ENCODE data around the gene FILIP1.

The FILIP1 gene

GRCh38 chr6:75378101-75378500, 115.5 kb downstream of the FILIP1 start:
- no peak overlapping the region for H3K4me3 ChIP-seq (replicated peaks in 1 of 2; ENCODE audit: low read depth in 2 of 2, low read length in 2 of 2)
- no peak for DNase-seq (ENCODE audit: low read depth in 2 of 2)
- TF ChIP-seq CTCF (IDR thresholded peaks at IDR 0.05; ENCODE audit: low read depth, low read length): no peak

- TF ChIP-seq CTCF (IDR thresholded peaks at IDR 0.05; ENCODE audit: low read depth, low read length): no peak
- no peak overlapping the region for H3K4me3 ChIP-seq (replicated peaks in 1 of 2; ENCODE audit: low read depth in 2 of 2, low read length in 2 of 2)
- no peak for DNase-seq (ENCODE audit: low read depth in 2 of 2)
These were observed 116.2 kb downstream of the FILIP1 start for GRCh38 chr6:75377386-75377785.

GRCh38 chr6:75376347-75377024, 117.1 kb downstream of the FILIP1 start:
- DNase-seq (ENCODE audit: low read depth in 2 of 2): peak; percentile 58 to 59
- H3K4me3 ChIP-seq (replicated peaks in 1 of 2; ENCODE audit: low read depth in 2 of 2, low read length in 2 of 2): no peak overlapping the region
- TF ChIP-seq CTCF (IDR thresholded peaks at IDR 0.05; ENCODE audit: low read depth, low read length): no peak

GRCh38 chr6:75374961-75375400, 118.6 kb downstream of the FILIP1 start:
- no peak overlapping the region for H3K4me3 ChIP-seq (replicated peaks in 1 of 2; ENCODE audit: low read depth in 2 of 2, low read length in 2 of 2)
- no peak for DNase-seq (ENCODE audit: low read depth in 2 of 2)
- TF ChIP-seq CTCF (IDR thresholded peaks at IDR 0.05; ENCODE audit: low read depth, low read length): no peak

- TF ChIP-seq CTCF (IDR thresholded peaks at IDR 0.05; ENCODE audit: low read depth, low read length): no peak
- no peak overlapping the region for H3K4me3 ChIP-seq (replicated peaks in 1 of 2; ENCODE audit: low read depth in 2 of 2, low read length in 2 of 2)
- no peak for DNase-seq (ENCODE audit: low read depth in 2 of 2)
These were observed 120.7 kb downstream of the FILIP1 start for GRCh38 chr6:75372884-75373283.

GRCh38 chr6:75370011-75370410, 123.6 kb downstream of the FILIP1 start:
- no peak overlapping the region for H3K4me3 ChIP-seq (replicated peaks in 1 of 2; ENCODE audit: low read depth in 2 of 2, low read length in 2 of 2)
- no peak for DNase-seq (ENCODE audit: low read depth in 2 of 2)
- TF ChIP-seq CTCF (IDR thresholded peaks at IDR 0.05; ENCODE audit: low read depth, low read length): no peak

Measured in cardiac fibroblast (primary cell).